A549 (cell line): ENCODE data around the gene CA10. TPM values are rescaled to one million over a fixed set of nuclear protein-coding genes. Genes with fewer than 3 reads are reported as not detected.

ENCODE experiments used
- ATAC-seq, 2 experiments: fragments of 200-7000 bp in 1 of 2; fragments of >200 bp in 1 of 2; cut with Nextera tagmentation in 1 of 2; cut with Tn5 transposase in 1 of 2; 3 replicates each; pipeline versions ENCODE4 v1.8.0 to v1.9.1; 2018 to 2020; ENCODE audit warnings: mild to moderate bottlenecking in 1 of 2, moderate library complexity in 1 of 2
- CTCF ChIA-PET: fragments of 300-600 bp; sonication (Branson Sonifier 250); formaldehyde crosslinking; extraction: SDS; loops from one replicate; lab custom pipeline; 2021; ENCODE audit warnings: antibody characterized with exemption, inconsistent platforms; lab: Yijun Ruan, JAX
- POLR2A ChIA-PET: fragments of 350-600 bp; formaldehyde crosslinking; extraction: SDS; loops from one replicate; lab custom pipeline; 2021; ENCODE audit warnings: antibody characterized with exemption, inconsistent platforms; lab: Yijun Ruan, JAX
- DNase-seq, 2 experiments: peaks; one replicate each; pipeline versions ENCODE4 v3.0.0 to v3.0.0-alpha.2; 2011 to 2016; ENCODE audit warnings: low read depth in 1 of 2, low spot score in 1 of 2
- FAIRE-seq: peaks from 2 replicates; lab custom pipeline; 2011; peaks lifted over from hg19 to GRCh38; lab: Jason Lieb, UNC
- H3K27ac ChIP-seq, 2 experiments: fragments of >200 bp; sonication (Bioruptor Twin); formaldehyde crosslinking; 3 replicates each; pipeline ENCODE4 v1.5.1; 2016 to 2017
- H3K4me1 ChIP-seq: fragments of >200 bp; sonication (Bioruptor Twin); formaldehyde crosslinking; 3 replicates; pipeline ENCODE4 v1.6.1; 2016
- H3K4me2 ChIP-seq: fragments of >200 bp; sonication (Bioruptor Twin); formaldehyde crosslinking; 3 replicates; pipeline ENCODE4 v1.6.1; 2016
- H3K4me3 ChIP-seq: fragments of >200 bp; sonication (Bioruptor Twin); formaldehyde crosslinking; 3 replicates; pipeline ENCODE4 v1.5.1; 2016
- H3K9me3 ChIP-seq: fragments of >200 bp; sonication (Bioruptor Twin); formaldehyde crosslinking; 3 replicates; pipeline ENCODE4 v1.6.1; 2016
- CHD4 ChIP-seq: fragments of 200-600 bp; sonication (generic); IDR thresholded peaks from 2 replicates; pipeline ENCODE4 v1.6.1; 2016; ENCODE audit warnings: antibody characterized with exemption, mild to moderate bottlenecking, borderline replicate concordance
- EHF ChIP-seq: fragments of 250-450 bp; sonication (Bioruptor Pico); IDR thresholded peaks from 2 replicates; pipeline ENCODE4 v1.5.0; 2020; ENCODE audit warnings: mild to moderate bottlenecking
- EP300 ChIP-seq, 2 experiments: fragments of >200 bp; sonication (Bioruptor Twin); formaldehyde crosslinking; IDR thresholded peaks; 2 replicates in 1 of 2; 3 replicates in 1 of 2; pipeline ENCODE4 v1.6.1; 2016 to 2017
- GATA3 ChIP-seq: IDR thresholded peaks from 2 replicates; pipeline ENCODE4 v1.6.1; 2012; ENCODE audit warnings: borderline replicate concordance
- HOXB5 ChIP-seq: fragments of 250-450 bp; sonication (Bioruptor Pico); IDR thresholded peaks from 2 replicates; pipeline ENCODE4 v1.5.0; 2020; ENCODE audit warnings: mild to moderate bottlenecking, moderate library complexity
- KDM1A ChIP-seq: fragments of 200-600 bp; sonication (generic); IDR thresholded peaks from 2 replicates; pipeline ENCODE4 v1.6.1; 2016; ENCODE audit warnings: low read depth, mild to moderate bottlenecking
- KDM5A ChIP-seq: fragments of 200-600 bp; sonication (generic); IDR thresholded peaks from 2 replicates; pipeline ENCODE4 v1.6.1; 2016; ENCODE audit warnings: antibody characterized with exemption, mild to moderate bottlenecking
- MAFK ChIP-seq: fragments of 450-650 bp; IDR thresholded peaks from 2 replicates; pipeline ENCODE4 v1.6.1; 2014; ENCODE audit not compliant: partially characterized antibody
- NR3C1 ChIP-seq: fragments of >200 bp; sonication (Bioruptor Twin); formaldehyde crosslinking; IDR thresholded peaks from 3 replicates; pipeline ENCODE4 v1.6.1; 2017
- POLR2AphosphoS2 ChIP-seq: conservative IDR thresholded peaks from 2 replicates; pipeline ENCODE4 v1.6.1; 2012; ENCODE audit warnings: low read length, improper control_type of control experiment, inconsistent platforms
- RARB ChIP-seq: fragments of 250-450 bp; sonication (Bioruptor Pico); IDR thresholded peaks from 2 replicates; pipeline ENCODE4 v1.8.0; 2021; ENCODE audit warnings: mild to moderate bottlenecking, moderate library complexity
- RFX5 ChIP-seq: fragments of 450-650 bp; IDR thresholded peaks from 2 replicates; pipeline ENCODE4 v1.7.1; 2014; ENCODE audit warnings: antibody characterized with exemption, mild to moderate bottlenecking, moderate library complexity
- RNF2 ChIP-seq: fragments of 200-600 bp; sonication (generic); IDR thresholded peaks from 2 replicates; pipeline ENCODE4 v1.6.1; 2016; ENCODE audit warnings: low read depth, mild to moderate bottlenecking, antibody characterized with exemption, moderate library complexity, borderline replicate concordance
- TFCP2L1 ChIP-seq: fragments of 250-450 bp; sonication (Bioruptor Pico); IDR thresholded peaks from 2 replicates; pipeline ENCODE4 v1.5.0; 2021; ENCODE audit warnings: mild to moderate bottlenecking
- ZC3H11A ChIP-seq: fragments of 450-650 bp; IDR thresholded peaks from 2 replicates; pipeline ENCODE4 v1.6.1; 2014; ENCODE audit warnings: antibody characterized with exemption, mild to moderate bottlenecking
- ZFP36 ChIP-seq: fragments of 450-650 bp; IDR thresholded peaks from 2 replicates; pipeline ENCODE4 v1.6.1; 2014; ENCODE audit warnings: borderline replicate concordance; ENCODE audit not compliant: partially characterized antibody
- WGBS: methylation state at CpG from one replicate; pipeline ENCODE4 v1.1.6; 2017; ENCODE audit errors: missing lambda C conversion rate; 5-methylcytosine and 5-hydroxymethylcytosine counted together
- polyA plus RNA-seq, 4 experiments: library from polyadenylated mRNA; depleted of rRNA in 3 of 4; stranded (reverse); fragments of >200 nt; fragmentation: RNase III in 1 of 4; extraction: RNeasy Plus Mini Kit Qiagen cat#74134 plus additional on column Dnase treatment in 1 of 4; gene quantifications; 2 replicates in 3 of 4; 3 replicates in 1 of 4; pipeline ENCODE4 v1.2.3, GENCODE V29; 2011 to 2017
- TF ChIP-seq, protein P1 (sequence below): IDR thresholded peaks from 2 replicates; pipeline ENCODE4 v1.6.1; 2012
- TF ChIP-seq, protein P2 (sequence below): fragments of >200 bp; sonication (Bioruptor Twin); formaldehyde crosslinking; IDR thresholded peaks from 2 replicates; pipeline ENCODE4 v1.6.1; 2016
- TF ChIP-seq, protein P3 (sequence below): IDR thresholded peaks from 2 replicates; pipeline ENCODE4 v1.6.1; 2012
- TF ChIP-seq, protein P4 (sequence below): fragments of 250-450 bp; sonication (Bioruptor Pico); IDR thresholded peaks from 2 replicates; pipeline ENCODE4 v1.5.0; 2021; ENCODE audit warnings: mild to moderate bottlenecking, moderate library complexity, borderline replicate concordance
- TF ChIP-seq, protein P5 (sequence below): IDR thresholded peaks from 2 replicates; pipeline ENCODE4 v1.6.1; 2012; ENCODE audit warnings: low read depth, borderline replicate concordance
- TF ChIP-seq, protein P6 (sequence below): fragments of 250-450 bp; sonication (Bioruptor Pico); IDR thresholded peaks from 2 replicates; pipeline ENCODE4 v1.5.0; 2020; ENCODE audit warnings: low read depth, mild to moderate bottlenecking, moderate library complexity

The CA10 gene
- polyA plus RNA-seq, 2 of the 4 experiments (the other 2 are of a cell fraction): not detected

DNA sequence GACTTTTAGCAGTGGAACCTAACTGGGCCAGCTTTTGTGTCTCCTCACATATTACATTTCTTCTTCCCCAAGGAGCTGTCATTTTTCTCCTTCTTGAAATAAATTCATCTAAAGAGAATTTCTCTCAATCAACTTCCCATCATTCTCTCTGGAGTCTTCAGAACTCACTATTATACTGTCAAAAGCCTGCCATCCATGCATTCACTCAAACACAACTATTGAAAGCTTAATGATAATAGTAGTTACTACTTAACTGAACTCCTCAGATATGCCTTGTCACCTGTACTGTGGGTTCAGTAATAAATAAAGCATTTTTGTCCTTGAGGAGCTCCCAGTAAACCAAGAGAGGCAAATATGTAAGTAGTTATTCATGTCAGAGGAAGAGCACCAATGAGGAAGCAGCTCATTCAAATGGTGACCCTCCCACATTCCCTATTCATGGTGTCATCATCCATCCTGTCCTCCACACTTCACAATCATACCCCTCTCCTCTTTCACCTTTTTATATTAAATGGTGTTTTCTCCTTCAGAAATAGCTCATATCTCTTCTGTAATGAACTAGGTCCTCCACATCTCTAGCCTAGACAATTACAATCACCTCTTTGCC lies 162.6 kb downstream of the CA10 start:
- no peaks in the 10 kb centered on the region for H3K9me3 ChIP-seq
- ATAC-seq: no peak
- ChIA-PET POLR2A (no interaction called here), CTCF (no interaction called here)
- no peak for DNase-seq
- H3K4me1 ChIP-seq: no peaks in the 10 kb centered on the region
- H3K27ac ChIP-seq: no peak overlapping the region
- no peak overlapping the region for H3K4me2 ChIP-seq
- TF ChIP-seq, protein P1, sequence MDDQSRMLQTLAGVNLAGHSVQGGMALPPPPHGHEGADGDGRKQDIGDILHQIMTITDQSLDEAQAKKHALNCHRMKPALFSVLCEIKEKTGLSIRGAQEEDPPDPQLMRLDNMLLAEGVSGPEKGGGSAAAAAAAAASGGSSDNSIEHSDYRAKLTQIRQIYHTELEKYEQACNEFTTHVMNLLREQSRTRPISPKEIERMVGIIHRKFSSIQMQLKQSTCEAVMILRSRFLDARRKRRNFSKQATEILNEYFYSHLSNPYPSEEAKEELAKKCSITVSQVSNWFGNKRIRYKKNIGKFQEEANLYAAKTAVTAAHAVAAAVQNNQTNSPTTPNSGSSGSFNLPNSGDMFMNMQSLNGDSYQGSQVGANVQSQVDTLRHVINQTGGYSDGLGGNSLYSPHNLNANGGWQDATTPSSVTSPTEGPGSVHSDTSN: no peak
- no peak for FAIRE-seq
- H3K4me3 ChIP-seq: no peak overlapping the region

DNA sequence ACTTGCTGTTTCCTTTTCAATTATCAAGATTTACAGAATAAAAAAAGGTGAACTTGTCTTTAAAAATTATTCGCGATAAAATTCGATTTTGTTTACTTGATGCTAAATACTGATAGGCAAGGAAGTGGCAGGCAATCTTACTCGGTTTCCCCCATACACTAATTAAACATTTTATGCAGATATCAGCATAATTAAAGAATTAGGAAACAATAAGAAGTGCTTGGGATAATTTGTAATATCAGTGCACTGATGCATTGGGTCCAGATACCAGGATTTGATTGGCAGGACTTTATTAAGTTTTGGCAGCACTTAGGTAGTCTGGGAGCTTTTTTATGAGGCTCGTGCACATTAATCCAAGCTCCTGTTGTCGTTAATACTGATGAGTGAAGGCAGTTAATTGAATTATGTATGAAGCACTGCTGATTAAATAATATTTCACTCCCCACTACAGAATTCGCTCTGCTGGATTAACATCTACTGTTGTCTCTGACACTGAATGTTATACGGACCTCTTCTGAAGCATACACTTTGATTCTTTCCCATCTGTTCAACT lies 165.6 kb downstream of the CA10 start:
- no peak for FAIRE-seq
- Histone ChIP-seq H3K4me1 (no peaks in the 10 kb centered on the region), H3K9me3 (no peaks in the 10 kb centered on the region), H3K27ac (no peak overlapping the region), H3K4me3 (no peak overlapping the region), H3K4me2 (no peak overlapping the region)
- ChIA-PET POLR2A (no interaction called here), CTCF (no interaction called here)
- TF ChIP-seq CHD4 (no peak), MAFK (peak; percentile 62)
- ATAC-seq: no peak
- DNase-seq: no peak
- WGBS: 29% methylated on average over 8 of the region's 8 CpGs

DNA sequence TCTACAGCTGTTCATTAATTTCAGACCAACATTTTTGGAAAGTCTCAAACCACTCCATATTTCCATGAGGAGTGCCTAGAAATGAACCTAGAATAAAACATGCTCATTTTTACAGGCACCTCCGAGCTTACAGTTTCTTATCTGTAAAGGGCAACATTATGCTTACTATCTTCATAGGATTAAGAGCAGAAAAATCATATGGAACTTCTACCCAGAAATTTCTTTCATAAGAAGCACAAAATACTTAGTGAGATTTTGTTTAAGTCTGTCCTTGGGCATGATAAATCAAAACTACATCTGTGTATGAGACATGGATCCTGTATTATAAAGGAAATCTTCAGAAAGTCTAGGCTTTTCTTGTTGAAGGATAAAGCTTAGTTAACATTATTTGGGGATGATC lies 187.4 kb downstream of the CA10 start:
- TF ChIP-seq GATA3 (no peak), RFX5 (no peak), RNF2 (no peak), EP300 (IDR thresholded peaks at IDR 0.05) (no peak), KDM5A (no peak), RARB (CRISPR knock-in tag) (no peak), POLR2AphosphoS2 (no peak), TFCP2L1 (no peak), EHF (CRISPR knock-in tag) (no peak), ZFP36 (no peak), NR3C1 (no peak), HOXB5 (no peak), ZC3H11A (no peak), KDM1A (no peak)
- TF ChIP-seq, protein P2, sequence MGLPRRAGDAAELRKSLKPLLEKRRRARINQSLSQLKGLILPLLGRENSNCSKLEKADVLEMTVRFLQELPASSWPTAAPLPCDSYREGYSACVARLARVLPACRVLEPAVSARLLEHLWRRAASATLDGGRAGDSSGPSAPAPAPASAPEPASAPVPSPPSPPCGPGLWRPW: no peak
- TF ChIP-seq, protein P3, sequence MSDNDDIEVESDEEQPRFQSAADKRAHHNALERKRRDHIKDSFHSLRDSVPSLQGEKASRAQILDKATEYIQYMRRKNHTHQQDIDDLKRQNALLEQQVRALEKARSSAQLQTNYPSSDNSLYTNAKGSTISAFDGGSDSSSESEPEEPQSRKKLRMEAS: no peak
- TF ChIP-seq, protein P4, sequence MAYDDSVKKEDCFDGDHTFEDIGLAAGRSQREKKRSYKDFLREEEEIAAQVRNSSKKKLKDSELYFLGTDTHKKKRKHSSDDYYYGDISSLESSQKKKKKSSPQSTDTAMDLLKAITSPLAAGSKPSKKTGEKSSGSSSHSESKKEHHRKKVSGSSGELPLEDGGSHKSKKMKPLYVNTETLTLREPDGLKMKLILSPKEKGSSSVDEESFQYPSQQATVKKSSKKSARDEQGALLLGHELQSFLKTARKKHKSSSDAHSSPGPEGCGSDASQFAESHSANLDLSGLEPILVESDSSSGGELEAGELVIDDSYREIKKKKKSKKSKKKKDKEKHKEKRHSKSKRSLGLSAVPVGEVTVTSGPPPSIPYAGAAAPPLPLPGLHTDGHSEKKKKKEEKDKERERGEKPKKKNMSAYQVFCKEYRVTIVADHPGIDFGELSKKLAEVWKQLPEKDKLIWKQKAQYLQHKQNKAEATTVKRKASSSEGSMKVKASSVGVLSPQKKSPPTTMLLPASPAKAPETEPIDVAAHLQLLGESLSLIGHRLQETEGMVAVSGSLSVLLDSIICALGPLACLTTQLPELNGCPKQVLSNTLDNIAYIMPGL (CRISPR knock-in tag): no peak
- TF ChIP-seq, protein P5, sequence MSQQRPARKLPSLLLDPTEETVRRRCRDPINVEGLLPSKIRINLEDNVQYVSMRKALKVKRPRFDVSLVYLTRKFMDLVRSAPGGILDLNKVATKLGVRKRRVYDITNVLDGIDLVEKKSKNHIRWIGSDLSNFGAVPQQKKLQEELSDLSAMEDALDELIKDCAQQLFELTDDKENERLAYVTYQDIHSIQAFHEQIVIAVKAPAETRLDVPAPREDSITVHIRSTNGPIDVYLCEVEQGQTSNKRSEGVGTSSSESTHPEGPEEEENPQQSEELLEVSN: no peak
- TF ChIP-seq, protein P6, sequence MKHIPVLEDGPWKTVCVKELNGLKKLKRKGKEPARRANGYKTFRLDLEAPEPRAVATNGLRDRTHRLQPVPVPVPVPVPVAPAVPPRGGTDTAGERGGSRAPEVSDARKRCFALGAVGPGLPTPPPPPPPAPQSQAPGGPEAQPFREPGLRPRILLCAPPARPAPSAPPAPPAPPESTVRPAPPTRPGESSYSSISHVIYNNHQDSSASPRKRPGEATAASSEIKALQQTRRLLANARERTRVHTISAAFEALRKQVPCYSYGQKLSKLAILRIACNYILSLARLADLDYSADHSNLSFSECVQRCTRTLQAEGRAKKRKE (CRISPR knock-in tag): no peak
- H3K27ac ChIP-seq: no peak overlapping the region
- H3K9me3 ChIP-seq: no peaks in the 10 kb centered on the region
- no peaks in the 10 kb centered on the region for H3K4me1 ChIP-seq
- no peak overlapping the region for H3K4me3 ChIP-seq
- FAIRE-seq (no peak), DNase-seq (no peak), ATAC-seq (no peak)
- ChIA-PET CTCF (interaction anchor here (0.6 kb wide), 1 partner anchor 216 kb away, joined by 3 read pairs; no protein-coding TSS in a partner anchor), POLR2A (no interaction called here)
- 0% methylated on average over 1 of the region's 1 CpG for WGBS
- no peak overlapping the region for H3K4me2 ChIP-seq
